Keratinocyte (primary cell): ENCODE measurements around the gene HOXC12. TPM values are rescaled to one million over a fixed set of nuclear protein-coding genes. Genes with fewer than 3 reads are reported as not detected.

Experiments
- DNase-seq: peaks from one replicate; pipeline ENCODE4 v3.0.0-alpha.2; 2011; ENCODE audit warnings: low read depth, missing footprints, low spot score
- FAIRE-seq: peaks from 2 replicates; lab custom pipeline; 2011; peaks lifted over from hg19 to GRCh38; lab: Jason Lieb, UNC
- H2AFZ ChIP-seq: 2 replicates; pipeline ENCODE4 v1.6.0; 2012; ENCODE audit warnings: low read length, control low read depth, inconsistent platforms; ENCODE audit not compliant: control insufficient read depth
- H3K27ac ChIP-seq: 2 replicates; pipeline ENCODE4 v1.5.1; 2011; ENCODE audit warnings: low read length; ENCODE audit not compliant: control insufficient read depth, insufficient read depth
- H3K27me3 ChIP-seq: 3 replicates; pipeline ENCODE4 v1.6.0; 2011; ENCODE audit warnings: low read length; ENCODE audit not compliant: control insufficient read depth, insufficient read depth; ENCODE audit errors: extremely low read depth
- H3K36me3 ChIP-seq, 2 experiments: 2 replicates in 1 of 2; 3 replicates in 1 of 2; pipeline ENCODE4 v1.5.1; 2011; ENCODE audit warnings: low read length in 2 of 2, mild to moderate bottlenecking in 1 of 2; ENCODE audit not compliant: control insufficient read depth in 2 of 2, insufficient read depth in 2 of 2; ENCODE audit errors: extremely low read depth in 1 of 2
- H3K4me1 ChIP-seq: 3 replicates; pipeline ENCODE4 v1.5.1; 2011; ENCODE audit warnings: low read length; ENCODE audit not compliant: control insufficient read depth, insufficient read depth; ENCODE audit errors: extremely low read depth
- H3K4me2 ChIP-seq: 3 replicates; pipeline ENCODE4 v1.6.0; 2011; ENCODE audit warnings: low read depth, low read length; ENCODE audit not compliant: control insufficient read depth, insufficient read depth; ENCODE audit errors: extremely low read depth
- H3K4me3 ChIP-seq, 3 experiments: fragments of 200-600 bp in 1 of 3; sonication (generic) in 1 of 3; 2 replicates in 2 of 3; 3 replicates in 1 of 3; pipeline ENCODE4 v1.5.1; 2011 to 2016; ENCODE audit warnings: low read length in 3 of 3, mild to moderate bottlenecking in 3 of 3, control low read depth in 2 of 3, inconsistent platforms in 1 of 3, low read depth in 1 of 3, mixed read lengths in 1 of 3, mixed run types in 1 of 3, moderate library complexity in 1 of 3; ENCODE audit not compliant: control insufficient read depth in 2 of 3, insufficient read depth in 2 of 3; ENCODE audit errors: extremely low read depth in 1 of 3
- H3K79me2 ChIP-seq: 2 replicates; pipeline ENCODE4 v1.6.0; 2012; ENCODE audit warnings: low read length; ENCODE audit not compliant: control insufficient read depth, insufficient read depth
- H3K9ac ChIP-seq: 3 replicates; pipeline ENCODE4 v1.6.0; 2011; ENCODE audit warnings: low read length; ENCODE audit not compliant: control insufficient read depth, insufficient read depth; ENCODE audit errors: extremely low read depth
- H3K9me1 ChIP-seq: 3 replicates; pipeline ENCODE4 v1.6.0; 2011; ENCODE audit warnings: low read length; ENCODE audit not compliant: control insufficient read depth, insufficient read depth; ENCODE audit errors: extremely low read depth
- H3K9me3 ChIP-seq: 2 replicates; pipeline ENCODE4 v1.5.1; 2012; ENCODE audit warnings: low read depth, low read length; ENCODE audit not compliant: control insufficient read depth
- H4K20me1 ChIP-seq: 3 replicates; pipeline ENCODE4 v1.6.0; 2011; ENCODE audit warnings: low read length; ENCODE audit not compliant: control insufficient read depth, insufficient read depth; ENCODE audit errors: extremely low read depth
- EZH2 ChIP-seq: IDR thresholded peaks from one replicate; pipeline ENCODE4 v1.6.1; 2012; ENCODE audit warnings: inconsistent platforms, mild to moderate bottlenecking, low read length, moderate library complexity
- dilution Hi-C: fragments of 300-500 bp; cut with MboI; formaldehyde crosslinking; loops from one replicate; pipeline ENCODE4 v1.7.0; 2020; ENCODE audit warnings: low sequenced_read_pairs; ENCODE audit not compliant: extremely low pct_ligation_motif_present
- polyA plus RNA-seq, 5 experiments: library from polyadenylated mRNA; depleted of rRNA in 3 of 5; stranded (reverse) in 3 of 5; stranded (forward) in 1 of 5; unstranded in 1 of 5; fragments of >200 nt; gene quantifications; 1 replicate in 1 of 5; 2 replicates in 3 of 5; 3 replicates in 1 of 5; pipeline versions ENCODE4 v1.2.1 to v1.2.3, GENCODE V29; 2011 to 2012; ENCODE audit warnings: missing spikeins in 2 of 5, low read depth in 1 of 5, low replicate concordance in 1 of 5
- TF ChIP-seq, protein P1 (sequence below), 3 experiments: IDR thresholded peaks in 1 of 3; conservative IDR thresholded peaks in 1 of 3; optimal IDR thresholded peaks in 1 of 3; 2 replicates in 2 of 3; 3 replicates in 1 of 3; pipeline versions ENCODE3 to v1.5.1; 2011; ENCODE audit warnings: low read length in 3 of 3, mild to moderate bottlenecking in 3 of 3, moderate library complexity in 2 of 3, control low read depth in 1 of 3, inconsistent platforms in 1 of 3; ENCODE audit not compliant: insufficient read depth in 2 of 3; ENCODE audit errors: extremely low read depth in 1 of 3

HOXC12 gene
- polyA plus RNA-seq, 1 donor (not counting 4 experiments of a cell fraction or from before 2014, with no cell fraction given): 0.47 TPM

DNA sequence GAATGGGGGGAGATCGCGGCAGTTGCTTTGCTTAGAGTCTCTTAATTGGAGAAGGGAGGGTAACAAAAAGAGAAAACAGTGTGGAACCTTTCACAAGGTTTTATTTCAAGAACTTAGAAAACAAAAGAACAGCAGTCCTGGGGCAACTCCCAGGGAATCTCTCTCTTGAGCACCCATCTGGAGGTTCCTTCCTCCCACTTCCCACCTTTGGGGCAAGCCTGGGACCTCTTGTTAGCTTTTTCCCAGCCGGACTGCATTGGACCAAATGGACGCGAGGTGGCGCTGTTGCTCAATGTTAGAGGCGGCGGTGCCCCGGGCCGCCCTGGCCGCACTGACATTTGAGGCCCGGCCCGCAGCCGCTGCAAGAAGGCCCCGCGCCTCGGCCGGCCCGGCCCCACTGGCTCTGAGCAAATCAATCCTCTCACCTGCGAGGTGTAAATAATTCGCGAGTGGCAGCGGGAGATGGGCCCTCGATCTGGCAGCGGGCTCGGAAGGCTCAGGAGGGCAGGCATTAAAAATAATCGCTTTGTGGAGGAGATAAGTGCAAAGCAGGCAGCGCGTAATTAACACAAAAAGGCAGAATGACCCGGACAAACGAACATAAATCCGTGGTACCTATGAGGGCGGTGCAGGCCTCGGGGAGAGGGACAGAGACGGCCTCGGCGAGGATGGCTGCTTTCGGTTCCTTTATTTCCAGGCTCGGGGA is 51.3 kb downstream of the HOXC12 start:
- FAIRE-seq: no peak
- H3K9ac ChIP-seq: peak overlapping the region; percentile 46

DNA sequence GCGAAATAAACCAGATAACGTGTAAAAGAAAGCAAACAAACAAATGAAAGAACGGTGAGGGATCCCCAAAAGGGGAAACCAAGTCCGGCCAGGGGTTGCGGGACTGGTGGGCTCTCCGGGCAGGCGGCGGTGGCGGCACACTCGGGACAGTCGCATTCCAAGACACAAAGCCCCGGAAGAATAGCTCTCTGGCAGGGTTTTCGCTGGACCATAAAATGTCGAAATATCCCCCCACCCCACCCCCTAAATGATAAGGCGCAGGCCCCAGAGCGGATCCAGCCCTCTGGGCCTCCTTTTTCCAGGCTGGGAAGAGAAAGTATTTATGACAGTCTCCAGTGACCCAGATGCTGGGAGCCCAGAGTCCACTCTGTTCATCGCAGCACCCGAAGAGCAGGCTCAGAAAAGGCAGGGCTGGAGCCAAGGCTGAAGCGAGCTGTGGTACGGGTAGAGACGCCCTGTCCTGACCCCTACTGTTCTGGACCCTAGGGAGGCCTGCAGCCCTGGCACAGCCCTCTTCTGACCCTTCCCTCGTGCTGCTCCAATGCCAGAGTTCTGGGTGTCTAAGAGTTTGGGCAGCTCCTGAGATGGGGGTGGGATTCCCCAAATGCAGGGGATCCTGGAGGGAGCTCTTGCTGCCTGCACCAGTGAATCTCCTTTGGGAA is 52.0 kb downstream of the HOXC12 start:
- TF ChIP-seq EZH2: no peak
- TF ChIP-seq, protein P1, sequence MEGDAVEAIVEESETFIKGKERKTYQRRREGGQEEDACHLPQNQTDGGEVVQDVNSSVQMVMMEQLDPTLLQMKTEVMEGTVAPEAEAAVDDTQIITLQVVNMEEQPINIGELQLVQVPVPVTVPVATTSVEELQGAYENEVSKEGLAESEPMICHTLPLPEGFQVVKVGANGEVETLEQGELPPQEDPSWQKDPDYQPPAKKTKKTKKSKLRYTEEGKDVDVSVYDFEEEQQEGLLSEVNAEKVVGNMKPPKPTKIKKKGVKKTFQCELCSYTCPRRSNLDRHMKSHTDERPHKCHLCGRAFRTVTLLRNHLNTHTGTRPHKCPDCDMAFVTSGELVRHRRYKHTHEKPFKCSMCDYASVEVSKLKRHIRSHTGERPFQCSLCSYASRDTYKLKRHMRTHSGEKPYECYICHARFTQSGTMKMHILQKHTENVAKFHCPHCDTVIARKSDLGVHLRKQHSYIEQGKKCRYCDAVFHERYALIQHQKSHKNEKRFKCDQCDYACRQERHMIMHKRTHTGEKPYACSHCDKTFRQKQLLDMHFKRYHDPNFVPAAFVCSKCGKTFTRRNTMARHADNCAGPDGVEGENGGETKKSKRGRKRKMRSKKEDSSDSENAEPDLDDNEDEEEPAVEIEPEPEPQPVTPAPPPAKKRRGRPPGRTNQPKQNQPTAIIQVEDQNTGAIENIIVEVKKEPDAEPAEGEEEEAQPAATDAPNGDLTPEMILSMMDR (optimal IDR thresholded peaks at IDR 0.05 in 1 of 3, IDR thresholded peaks at IDR 0.05 in 1 of 3, conservative IDR thresholded peaks at IDR 0.05 in 1 of 3; ENCODE audit: extremely low read depth in 1 of 3, insufficient read depth in 2 of 3, low read length in 3 of 3): no peak
- H3K4me2 ChIP-seq: no peak overlapping the region
- DNase-seq (no peak), FAIRE-seq (no peak)
- H3K79me2 ChIP-seq: peaks cover 33% of the 10 kb centered on the region
- H3K27me3 ChIP-seq: no peaks in the 10 kb centered on the region
- H4K20me1 ChIP-seq: no peaks in the 10 kb centered on the region
- H3K27ac ChIP-seq: no peak overlapping the region
- H3K36me3 ChIP-seq: peaks cover 2 to 6% of the 10 kb centered on the region in 2 experiments
- H3K4me3 ChIP-seq: no peak overlapping the region
- no peaks in the 10 kb centered on the region for H3K9me1 ChIP-seq
- dilution Hi-C loops: no loop called here
- H3K4me1 ChIP-seq: peaks cover 16% of the 10 kb centered on the region
- H3K9ac ChIP-seq: no peak overlapping the region
- H2AFZ ChIP-seq: no peak overlapping the region
- no peaks in the 10 kb centered on the region for H3K9me3 ChIP-seq

More for the DNA sequence above, 51.3 kb downstream of the HOXC12 start:
- no peak for DNase-seq
- H3K9me1 ChIP-seq: no peaks in the 10 kb centered on the region
- H3K36me3 ChIP-seq: peaks cover 2 to 6% of the 10 kb centered on the region in 2 experiments
- peaks cover 17% of the 10 kb centered on the region for H3K4me1 ChIP-seq
- H3K79me2 ChIP-seq: peaks cover 39% of the 10 kb centered on the region
- no peak overlapping the region for H2AFZ ChIP-seq
- H3K4me3 ChIP-seq: no peak overlapping the region
- peak overlapping the region; percentile 35 for H3K4me2 ChIP-seq
- no peak overlapping the region for H3K27ac ChIP-seq
- H3K9me3 ChIP-seq: no peaks in the 10 kb centered on the region
- dilution Hi-C loops: no loop called here
- H3K27me3 ChIP-seq: no peaks in the 10 kb centered on the region
- TF ChIP-seq EZH2: no peak
- TF ChIP-seq, protein P1 (optimal IDR thresholded peaks at IDR 0.05 in 1 of 3, IDR thresholded peaks at IDR 0.05 in 1 of 3, conservative IDR thresholded peaks at IDR 0.05 in 1 of 3; ENCODE audit: extremely low read depth in 1 of 3, insufficient read depth in 2 of 3, low read length in 3 of 3): peak; percentile 84 to 93 (median 86)
- no peaks in the 10 kb centered on the region for H4K20me1 ChIP-seq
